HepG2 (cell line): ENCODE data around the gene C7orf57. TPM values are rescaled to one million over a fixed set of nuclear protein-coding genes. Genes with fewer than 3 reads are reported as not detected.

Experiments used
- ATAC-seq: fragments of 200-7000 bp; cut with Tn5 transposase; 3 replicates; pipeline ENCODE4 v1.9.1; 2020; ENCODE audit warnings: mild to moderate bottlenecking, moderate library complexity
- BruUV-seq: library from RNA; stranded (reverse); fragments of 400-500 nt; replicated peaks from 2 replicates; lab custom pipeline; 2021; lab: Mats Ljungman, UMichigan
- CTCF ChIA-PET: fragments of 300-600 bp; formaldehyde crosslinking; extraction: SDS; loops from one replicate; lab custom pipeline; 2021; ENCODE audit warnings: low total read pairs, inconsistent platforms, low intra/inter-chr PET ratio; lab: Yijun Ruan, JAX
- POLR2A ChIA-PET: fragments of 350-600 bp; sonication (Branson Sonifier 250); formaldehyde crosslinking; loops from one replicate; lab custom pipeline; 2020; ENCODE audit warnings: antibody characterized with exemption, inconsistent platforms; lab: Yijun Ruan, JAX
- DNase-seq: peaks from one replicate; pipeline ENCODE4 v3.0.0-alpha.2; 2015; ENCODE audit warnings: low spot score
- FAIRE-seq: peaks from 3 replicates; lab custom pipeline; 2011; peaks lifted over from hg19 to GRCh38; lab: Jason Lieb, UNC
- H2AFZ ChIP-seq: one replicate; pipeline ENCODE4 v1.6.1; 2011; ENCODE audit warnings: low read length, inconsistent platforms
- H3K27ac ChIP-seq: fragments of 300-600 bp; 3 replicates; pipeline ENCODE4 v1.8.0; 2011; ENCODE audit warnings: mixed run types, mild to moderate bottlenecking, mixed read lengths, low read length, inconsistent platforms; ENCODE audit not compliant: insufficient read depth; ENCODE audit errors: extremely low read length
- H3K27me3 ChIP-seq, 2 experiments: fragments of 200-600 bp in 1 of 2; 2 replicates in 1 of 2; 3 replicates in 1 of 2; pipeline versions ENCODE4 v1.6.0 to v1.8.0; 2011; ENCODE audit warnings: low read length in 2 of 2, mild to moderate bottlenecking in 2 of 2, moderate library complexity in 2 of 2, inconsistent platforms in 1 of 2; ENCODE audit not compliant: insufficient read depth in 2 of 2, control insufficient read depth in 1 of 2
- H3K36me3 ChIP-seq, 2 experiments: fragments of 200-600 bp in 1 of 2; replicated peaks in 1 of 2; 2 replicates in 1 of 2; 3 replicates in 1 of 2; pipeline versions ENCODE4 v1.5.1 to v1.8.0; 2011; ENCODE audit warnings: low read length in 2 of 2, inconsistent platforms in 1 of 2; ENCODE audit not compliant: insufficient read depth in 2 of 2, control insufficient read depth in 1 of 2
- H3K4me1 ChIP-seq: 2 replicates; pipeline ENCODE4 v1.5.1; 2012; ENCODE audit warnings: low read length, inconsistent platforms; ENCODE audit not compliant: insufficient read depth
- H3K4me2 ChIP-seq: 2 replicates; pipeline ENCODE4 v1.6.0; 2011; ENCODE audit warnings: low read depth, low read length, inconsistent platforms
- H3K4me3 ChIP-seq, 3 experiments: fragments of 200-600 bp in 1 of 3; sonication (generic), shearing (Covaris generic) in 1 of 3; replicated peaks in 1 of 3; 2 replicates each; pipeline ENCODE4 v1.5.1; 2011 to 2016; ENCODE audit warnings: low read length in 3 of 3, inconsistent platforms in 2 of 3, low read depth in 2 of 3, mild to moderate bottlenecking in 2 of 3, control low read depth in 1 of 3, mixed read lengths in 1 of 3; ENCODE audit not compliant: insufficient read depth in 1 of 3
- H3K79me2 ChIP-seq: one replicate; pipeline ENCODE4 v1.6.1; 2011; ENCODE audit warnings: low read length, inconsistent platforms; ENCODE audit not compliant: insufficient read depth
- H3K9ac ChIP-seq: 2 replicates; pipeline ENCODE4 v1.6.0; 2011; ENCODE audit warnings: mild to moderate bottlenecking, low read depth, low read length, inconsistent platforms; ENCODE audit not compliant: insufficient read depth
- H3K9me3 ChIP-seq: 2 replicates; pipeline ENCODE4 v1.5.1; 2012; ENCODE audit warnings: mild to moderate bottlenecking, low read length
- H4K20me1 ChIP-seq: 2 replicates; pipeline ENCODE4 v1.6.0; 2011; ENCODE audit warnings: inconsistent platforms, mild to moderate bottlenecking, low read length, moderate library complexity; ENCODE audit not compliant: insufficient read depth
- IKZF4 ChIP-seq: sonication (generic); formaldehyde crosslinking; IDR thresholded peaks from 2 replicates; pipeline ENCODE4 v1.5.1; 2020; ENCODE audit warnings: borderline replicate concordance, mild to moderate bottlenecking, low read depth, missing genetic modification reagents; ENCODE audit errors: not compliant biosample characterization
- KLF6 ChIP-seq: IDR thresholded peaks from 2 replicates; pipeline ENCODE4 v1.8.0; 2016; ENCODE audit warnings: missing biosample characterization, missing genetic modification reagents
- MATR3 ChIP-seq: sonication (generic); formaldehyde crosslinking; IDR thresholded peaks from 2 replicates; pipeline ENCODE4 v1.4.0; 2020; ENCODE audit warnings: missing genetic modification reagents
- MTERF4 ChIP-seq: sonication (generic); formaldehyde crosslinking; IDR thresholded peaks from 2 replicates; pipeline ENCODE4 v1.8.0; 2023; ENCODE audit warnings: mild to moderate bottlenecking, missing genetic modification reagents
- MYC ChIP-seq: sonication (generic); formaldehyde crosslinking; IDR thresholded peaks from 2 replicates; pipeline ENCODE4 v1.9.0; 2021; ENCODE audit warnings: missing genetic modification reagents, borderline replicate concordance
- RBFOX2 ChIP-seq: fragments of 200-400 bp; formaldehyde crosslinking; IDR thresholded peaks from 2 replicates; pipeline ENCODE4 v1.6.1; 2017; ENCODE audit warnings: low read depth, mild to moderate bottlenecking, low read length
- SKI ChIP-seq: fragments of 450-650 bp; IDR thresholded peaks from one replicate; pipeline ENCODE4 v1.6.1; 2018; ENCODE audit warnings: mild to moderate bottlenecking; ENCODE audit not compliant: partially characterized antibody
- ZBTB10 ChIP-seq: sonication (generic); formaldehyde crosslinking; IDR thresholded peaks from 2 replicates; pipeline ENCODE4 v1.4.0; 2020; ENCODE audit warnings: missing genetic modification reagents, borderline replicate concordance
- ZNF205 ChIP-seq: IDR thresholded peaks from 2 replicates; pipeline ENCODE4 v1.6.1; 2018; ENCODE audit warnings: missing biosample characterization, missing genetic modification reagents
- ZNF333 ChIP-seq: sonication (generic); formaldehyde crosslinking; IDR thresholded peaks from 2 replicates; pipeline ENCODE4 v1.4.0; 2020; ENCODE audit warnings: mild to moderate bottlenecking, missing genetic modification reagents, borderline replicate concordance
- ZNF619 ChIP-seq: sonication (generic); formaldehyde crosslinking; IDR thresholded peaks from 2 replicates; pipeline ENCODE4 v1.4.0; 2020; ENCODE audit warnings: mild to moderate bottlenecking, missing genetic modification reagents
- ZSCAN31 ChIP-seq: sonication (generic); formaldehyde crosslinking; IDR thresholded peaks from 2 replicates; pipeline ENCODE4 v1.5.0; 2020; ENCODE audit warnings: low read depth, mild to moderate bottlenecking, missing genetic modification reagents
- WGBS: methylation state at CpG from one replicate; pipeline ENCODE4 v1.1.6; 2017; ENCODE audit warnings: low lambda C conversion rate; 5-methylcytosine and 5-hydroxymethylcytosine counted together
- in situ Hi-C: cut with HindIII; loops from 2 replicates; pipeline ENCODE4 v1.10.0; 2017; ENCODE audit warnings: low pct_unique_long_range_greater_than_20kb; ENCODE audit not compliant: extremely low pct_ligation_motif_present
- intact Hi-C: fragments of 100-400 bp; cut with micrococcal nuclease; formaldehyde crosslinking; loops from one replicate; pipeline ENCODE4 v1.10.0; 2022; ENCODE audit not compliant: unreplicated experiment
- polyA plus RNA-seq, 8 experiments: library from polyadenylated mRNA; depleted of rRNA in 3 of 8; stranded (reverse) in 7 of 8; unstranded in 1 of 8; fragments of >200 nt; fragmentation: Illumina TruSeq in 4 of 8; extraction: Trizol in 4 of 8; gene quantifications; 2 replicates each; pipeline versions ENCODE4 v1.2.1 to v1.2.3, GENCODE V29; 2011 to 2016; ENCODE audit warnings: low read depth in 4 of 8, missing spikeins in 1 of 8, mixed read lengths in 1 of 8; ENCODE audit not compliant: insufficient read depth in 1 of 8
- total RNA-seq, 5 experiments: library from RNA; depleted of rRNA; stranded (reverse); fragments of >200 nt; fragmentation: Illumina TruSeq; extraction: Trizol; gene quantifications; 2 replicates each; pipeline ENCODE4 v1.2.3, GENCODE V29; 2016; ENCODE audit warnings: low read depth in 1 of 5
- TF ChIP-seq, protein P1 (sequence below): IDR thresholded peaks from 2 replicates; pipeline ENCODE4 v1.6.1; 2016; ENCODE audit warnings: missing biosample characterization, missing genetic modification reagents, low read depth
- TF ChIP-seq, protein P2 (sequence below): sonication (generic); formaldehyde crosslinking; IDR thresholded peaks from 2 replicates; pipeline ENCODE4 v1.8.0; 2022; ENCODE audit warnings: low read depth, missing genetic modification reagents

Gene C7orf57
- total and polyA plus RNA-seq, 2 of the 13 experiments (the other 11 are each of a cell fraction or from before 2014, with no cell fraction given), result not detected

DNA sequence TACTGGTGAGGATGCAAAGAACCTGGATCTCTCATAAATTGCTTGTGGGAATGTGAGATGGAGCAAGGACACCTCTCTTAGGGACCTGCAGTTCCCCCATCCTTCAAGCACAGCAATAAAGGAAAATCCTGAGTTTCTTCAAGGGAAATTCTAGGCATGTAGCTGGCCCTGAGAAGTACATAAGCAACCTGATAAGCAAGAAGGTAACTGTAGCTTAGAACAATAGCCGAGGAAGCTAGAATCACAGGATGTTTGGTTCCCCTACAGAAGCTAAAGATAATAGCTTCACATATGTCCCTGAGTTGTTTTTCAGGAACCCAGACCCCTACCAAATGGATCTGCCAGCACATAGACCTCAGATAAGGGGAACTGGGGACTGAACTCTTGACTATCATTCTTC is 42.1 kb downstream of the C7orf57 start:
- WGBS, result 90% methylated on average over 1 of the region's 1 CpG
- in situ Hi-C loops, result no loop called here

DNA sequence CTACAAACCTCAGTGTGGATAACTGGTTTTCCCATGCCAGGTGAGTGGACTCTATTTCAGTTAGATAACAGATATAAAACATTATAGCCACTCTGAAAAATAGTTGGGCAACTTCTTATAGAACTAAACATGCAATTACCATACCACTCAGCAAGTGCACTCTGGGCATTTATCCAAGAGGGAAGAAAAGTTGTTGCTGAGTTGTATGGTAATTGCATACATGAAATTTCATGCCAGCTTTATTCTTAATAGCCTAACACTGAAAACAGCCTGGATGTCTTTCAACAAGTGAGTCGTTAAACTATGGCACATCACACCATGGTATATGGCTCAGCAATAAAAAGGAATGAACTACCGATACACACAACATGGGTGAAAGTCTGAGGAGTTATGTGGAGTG is 43.1 kb downstream of the C7orf57 start:
- Histone ChIP-seq H3K4me3 (no peak overlapping the region), H4K20me1 (no peaks in the 10 kb centered on the region), H3K79me2 (no peaks in the 10 kb centered on the region), H3K4me2 (no peak overlapping the region), H3K9me3 (no peaks in the 10 kb centered on the region), H3K27ac (no peak overlapping the region), H3K36me3 (no peaks in the 10 kb centered on the region), H3K27me3 (0 out of 5 replicates have a peak, but pooled peaks cover 0 to 5% of the 10 kb centered on the region in 2 experiments), H2AFZ (no peak overlapping the region), H3K4me1 (no peaks in the 10 kb centered on the region), H3K9ac (no peak overlapping the region)
- ATAC-seq (no peak), DNase-seq (no peak), FAIRE-seq (no peak)
- in situ Hi-C loops, result no loop called here
- no TSS peak for BruUV-seq
- intact Hi-C loops, result no loop called here
- TF ChIP-seq RBFOX2 (no peak), KLF6 (no peak), ZBTB10 (CRISPR knock-in tag) (no peak), ZSCAN31 (CRISPR knock-in tag) (no peak), MTERF4 (CRISPR knock-in tag) (no peak), IKZF4 (CRISPR knock-in tag) (no peak), SKI (no peak), MYC (CRISPR knock-in tag) (no peak)
- TF ChIP-seq, protein P1, sequence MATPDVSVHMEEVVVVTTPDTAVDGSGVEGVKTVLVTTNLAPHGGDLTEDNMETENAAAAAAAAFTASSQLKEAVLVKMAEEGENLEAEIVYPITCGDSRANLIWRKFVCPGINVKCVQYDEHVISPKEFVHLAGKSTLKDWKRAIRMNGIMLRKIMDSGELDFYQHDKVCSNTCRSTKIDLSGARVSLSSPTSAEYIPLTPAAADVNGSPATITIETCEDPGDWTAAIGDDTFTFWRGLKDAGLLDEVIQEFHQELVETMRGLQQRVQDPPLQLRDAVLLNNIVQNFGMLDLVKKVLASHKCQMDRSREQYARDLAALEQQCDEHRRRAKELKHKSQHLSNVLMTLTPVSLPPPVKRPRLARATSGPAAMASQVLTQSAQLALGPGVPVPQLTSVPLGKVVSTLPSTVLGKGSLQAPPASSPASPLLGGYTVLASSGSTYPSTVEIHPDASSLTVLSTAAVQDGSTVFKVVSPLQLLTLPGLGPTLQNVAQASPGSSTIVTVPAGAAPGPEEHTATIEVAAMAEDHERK (CRISPR knock-in tag), result no peak
- TF ChIP-seq, protein P2, sequence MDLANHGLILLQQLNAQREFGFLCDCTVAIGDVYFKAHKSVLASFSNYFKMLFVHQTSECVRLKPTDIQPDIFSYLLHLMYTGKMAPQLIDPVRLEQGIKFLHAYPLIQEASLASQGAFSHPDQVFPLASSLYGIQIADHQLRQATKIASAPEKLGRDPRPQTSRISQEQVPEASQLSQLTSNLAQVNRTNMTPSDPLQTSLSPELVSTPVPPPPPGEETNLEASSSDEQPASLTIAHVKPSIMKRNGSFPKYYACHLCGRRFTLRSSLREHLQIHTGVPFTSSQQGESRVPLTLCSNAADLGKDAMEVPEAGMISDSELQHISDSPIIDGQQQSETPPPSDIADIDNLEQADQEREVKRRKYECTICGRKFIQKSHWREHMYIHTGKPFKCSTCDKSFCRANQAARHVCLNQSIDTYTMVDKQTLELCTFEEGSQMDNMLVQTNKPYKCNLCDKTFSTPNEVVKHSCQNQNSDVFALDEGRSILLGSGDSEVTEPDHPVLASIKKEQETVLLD (CRISPR knock-in tag), result no peak
- WGBS, result 13% methylated on average over 2 of the region's 2 CpGs
- ChIA-PET POLR2A (no interaction called here), CTCF (no interaction called here)

More for the DNA sequence above, 42.1 kb downstream of the C7orf57 start:
- ChIA-PET CTCF (no interaction called here), POLR2A (interaction anchor here (1.6 kb wide), 1 partner anchor 11 kb away, joined by 7 read pairs; the partner anchor contains the start of gene UPP1)
- Histone ChIP-seq H3K4me2 (no peak overlapping the region), H3K27ac (no peak overlapping the region), H4K20me1 (no peaks in the 10 kb centered on the region), H3K79me2 (no peaks in the 10 kb centered on the region), H3K9me3 (no peaks in the 10 kb centered on the region), H2AFZ (no peak overlapping the region), H3K4me3 (no peak overlapping the region), H3K36me3 (no peaks in the 10 kb centered on the region), H3K27me3 (0 out of 5 replicates have a peak, but pooled peaks cover 0 to 5% of the 10 kb centered on the region in 2 experiments), H3K9ac (no peak overlapping the region), H3K4me1 (no peaks in the 10 kb centered on the region)
- DNase-seq, result no peak
- no TSS peak for BruUV-seq
- ATAC-seq, result no peak
- intact Hi-C loops, result no loop called here
- TF ChIP-seq MATR3, result no peak
- no peak for TF ChIP-seq ZNF333 (CRISPR knock-in tag)
- TF ChIP-seq ZNF205, result no peak
- no peak for TF ChIP-seq ZNF619 (CRISPR knock-in tag)
- FAIRE-seq, result no peak
